Muscle of arm (tissue), 12 donors: ENCODE measurements around the gene GLIS2. TPM values are rescaled to one million over a fixed set of nuclear protein-coding genes. Genes with fewer than 3 reads are reported as not detected.

ENCODE experiments used
- DNase-seq: peaks from one replicate; pipeline ENCODE4 v3.0.0-alpha.2; 2013
- polyA plus RNA-seq, 12 donors: library from polyadenylated mRNA; unstranded; fragments of 120-200 nt; gene quantifications; one replicate each; pipeline ENCODE4 v1.2.1, GENCODE V29; 2013; ENCODE audit not compliant: insufficient read length in 12 of 12

The GLIS2 gene
- polyA plus RNA-seq, 12 donors, result 13.6 to 35.0 (median 19.8) TPM; not detected in 1

GRCh38 chr16:4350365-4350786 is 34.5 kb downstream of the GLIS2 start:
- no peak for DNase-seq

DNA sequence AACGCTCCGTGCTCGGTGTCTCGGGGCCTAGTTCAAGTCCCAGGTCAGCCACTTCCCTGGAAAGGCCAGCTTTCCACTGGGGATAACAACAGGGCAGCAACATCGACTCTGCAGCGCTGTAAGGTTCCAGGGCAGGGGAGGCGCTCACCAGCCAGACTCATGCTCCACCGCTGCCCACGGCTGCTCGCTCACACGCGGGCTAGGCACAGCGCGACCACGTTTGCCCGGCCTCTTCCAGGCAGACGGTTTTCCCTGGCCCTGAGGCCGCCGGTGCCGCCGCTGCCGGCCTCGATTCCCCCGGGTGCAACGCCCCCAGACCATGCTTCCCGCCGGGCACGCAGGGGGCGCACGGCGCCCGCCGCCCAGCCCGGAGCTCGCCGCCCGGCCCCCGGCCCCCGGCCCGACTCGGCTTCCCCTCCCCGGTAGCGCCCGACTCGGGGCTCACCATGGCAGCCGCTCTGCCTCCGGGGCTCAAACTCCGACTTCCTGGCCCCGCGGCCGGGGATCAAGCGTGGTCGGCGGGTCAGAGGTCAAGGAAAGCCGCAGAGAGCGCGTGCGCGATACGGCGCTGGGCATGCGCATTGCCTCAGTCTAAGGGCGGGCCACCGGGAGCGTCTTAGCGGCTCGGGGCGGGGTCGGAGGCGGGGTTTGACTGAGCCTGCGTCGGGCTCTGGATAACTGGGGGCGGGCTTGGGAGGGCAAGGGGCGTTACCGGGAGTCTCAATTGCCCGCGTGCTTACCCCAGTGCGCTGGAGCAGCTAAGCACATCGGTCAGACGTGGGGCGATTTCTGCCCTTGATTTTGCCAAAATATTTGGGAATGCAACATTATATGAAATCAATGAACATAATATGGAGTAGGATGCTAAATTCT is 35.2 kb downstream of the GLIS2 start, which contains the start of gene PAM16:
PAM16 (minus strand) TSS at position 535 of the 873 bp plus-strand sequence; CDS start at position 448, 87 bp downstream.
- peak; percentile 96 for DNase-seq

DNA sequence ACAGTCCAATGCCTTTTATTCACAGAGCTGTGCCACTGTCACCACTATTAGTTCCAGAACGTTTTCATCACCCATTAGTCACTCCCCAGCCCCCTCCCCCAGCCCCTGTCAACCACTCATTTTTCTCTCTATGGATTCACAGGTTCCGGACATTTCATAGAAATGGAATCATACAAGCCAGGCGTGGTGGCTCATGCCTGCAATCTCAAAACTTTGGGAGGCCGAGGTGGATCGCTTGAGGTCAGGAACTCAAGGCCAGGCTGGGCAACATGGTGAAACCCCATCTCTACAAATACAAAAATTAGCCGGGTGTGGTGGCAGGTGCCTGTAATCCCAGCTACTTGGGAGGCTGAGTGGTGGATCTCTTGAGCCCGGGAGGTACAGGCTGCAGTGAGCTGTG is 36.0 kb downstream of the GLIS2 start:
- no peak for DNase-seq

DNA sequence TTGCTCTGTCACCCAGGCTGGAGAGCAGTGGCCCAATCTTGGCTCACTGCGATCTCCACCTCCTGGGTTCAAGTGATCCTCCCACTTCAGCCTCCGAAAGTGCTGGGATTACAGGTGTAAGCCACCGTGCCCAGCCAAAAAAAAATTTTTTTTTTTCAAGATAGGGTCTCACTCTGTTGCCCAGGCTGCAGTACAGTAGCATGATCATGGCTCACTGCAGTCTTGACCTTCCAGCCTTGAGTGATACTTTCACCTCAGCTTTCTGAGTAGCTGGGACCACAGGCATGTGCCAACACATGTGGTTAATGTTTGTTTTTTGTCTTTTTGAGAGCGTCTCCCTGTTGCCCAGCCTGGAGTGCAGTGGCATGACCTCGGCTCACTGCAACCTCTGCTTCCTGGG is 37.0 kb downstream of the GLIS2 start:
- DNase-seq, result no peak

- no peak for DNase-seq
Observed at GRCh38 chr16:4353675-4354074, 37.8 kb downstream of the GLIS2 start.

GRCh38 chr16:4354512-4355409 is 38.9 kb downstream of the GLIS2 start:
- DNase-seq, result no peak

DNA sequence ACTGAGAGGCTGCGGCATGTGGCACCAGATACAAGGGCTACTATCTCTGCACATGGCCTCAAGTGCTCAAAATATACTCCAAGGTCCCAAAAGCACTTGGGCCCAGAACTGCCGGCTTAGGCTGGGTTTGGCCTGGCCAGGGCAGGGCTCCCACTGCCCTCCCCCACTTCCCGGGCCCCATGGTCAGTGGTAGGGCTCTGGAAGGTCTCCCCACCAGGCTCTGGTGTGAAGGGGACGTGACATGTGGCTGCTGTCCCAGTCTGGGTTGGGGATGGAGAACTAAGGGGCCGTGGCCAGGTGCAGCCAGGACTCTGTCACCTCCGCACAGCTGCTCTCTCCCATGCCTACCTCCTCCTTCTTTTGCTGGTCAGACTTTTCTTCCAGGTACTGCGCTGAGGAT is 41.0 kb downstream of the GLIS2 start:
- no peak for DNase-seq

GRCh38 chr16:4358236-4358635 is 42.4 kb downstream of the GLIS2 start:
- DNase-seq, result no peak

DNA sequence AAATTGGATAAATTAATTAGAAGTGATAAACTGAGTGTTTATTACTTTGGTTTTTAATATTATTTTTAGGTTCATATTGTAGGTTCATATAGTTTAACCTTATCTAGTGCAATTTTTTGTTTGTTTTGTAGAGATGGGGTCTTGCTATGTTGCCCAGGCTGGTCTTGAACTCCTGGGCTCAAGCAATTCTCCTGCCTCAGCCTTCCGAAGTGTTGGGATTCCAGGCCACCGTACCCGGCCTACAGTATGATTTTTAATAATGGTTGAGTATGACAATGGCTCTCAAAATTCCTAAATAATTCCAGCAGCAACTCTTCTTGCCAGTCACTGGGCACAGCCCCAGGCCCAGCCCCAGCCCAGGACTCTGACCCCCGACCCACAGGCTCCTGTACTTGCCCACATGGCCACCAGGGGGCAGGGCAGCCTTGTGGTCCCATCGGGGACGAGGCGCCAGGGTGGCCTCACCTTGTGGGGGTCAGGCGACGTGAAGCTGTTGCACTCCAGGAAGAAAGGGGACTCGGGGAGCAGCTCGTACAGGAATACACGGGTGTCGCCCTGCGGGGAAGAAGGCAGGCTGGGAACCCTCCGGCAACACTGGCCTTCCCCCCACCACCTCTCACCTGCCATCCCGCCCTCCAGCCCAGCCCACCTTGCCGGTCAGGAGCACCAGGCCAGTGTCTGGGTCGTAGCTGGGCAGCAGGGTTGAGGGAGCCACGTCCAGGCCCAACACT is 43.1 kb downstream of the GLIS2 start:
- DNase-seq, result no peak

DNA sequence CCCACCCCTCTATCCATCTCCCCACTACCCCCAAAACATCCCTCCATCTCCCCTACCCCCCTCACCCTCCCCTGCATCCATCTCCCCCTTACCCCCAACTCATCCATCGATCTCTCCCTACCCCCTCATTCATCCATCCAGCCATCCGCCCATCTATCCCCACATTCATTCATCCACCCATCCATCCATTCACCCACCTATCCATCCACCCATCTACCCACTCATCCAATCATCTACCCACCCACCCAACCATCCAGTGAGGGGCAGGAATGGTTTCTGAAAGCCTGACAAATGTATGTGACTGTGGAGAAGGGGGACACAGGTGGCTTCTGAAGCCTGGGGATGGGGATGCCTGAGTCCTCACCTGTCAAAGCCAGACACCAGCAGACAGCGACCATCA is 44.0 kb downstream of the GLIS2 start:
- no peak for DNase-seq

DNA sequence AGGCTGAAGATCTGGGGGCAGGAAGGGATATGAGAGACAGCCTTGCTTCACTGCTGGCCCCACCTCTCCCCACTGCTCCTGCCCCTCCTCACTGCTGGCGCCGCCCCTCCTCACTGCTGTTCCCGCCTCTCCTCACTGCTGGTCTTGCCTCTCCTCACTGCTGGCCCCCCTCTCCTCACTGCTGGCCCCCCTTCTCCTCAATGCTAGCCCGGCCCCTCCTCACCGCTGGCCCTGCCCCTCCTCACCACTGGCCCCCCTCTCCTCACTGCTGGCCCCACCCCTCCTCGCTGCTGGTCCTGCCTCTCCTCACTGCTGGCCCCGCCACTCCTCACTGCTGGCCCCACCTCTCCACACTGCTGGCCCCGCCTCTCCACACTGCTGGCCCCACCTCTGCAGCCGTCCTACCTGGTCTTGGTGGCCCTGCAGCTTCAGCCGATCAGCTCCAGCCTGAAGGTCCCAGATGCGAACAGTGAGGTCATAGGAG is 44.7 kb downstream of the GLIS2 start:
- DNase-seq, result no peak

DNA sequence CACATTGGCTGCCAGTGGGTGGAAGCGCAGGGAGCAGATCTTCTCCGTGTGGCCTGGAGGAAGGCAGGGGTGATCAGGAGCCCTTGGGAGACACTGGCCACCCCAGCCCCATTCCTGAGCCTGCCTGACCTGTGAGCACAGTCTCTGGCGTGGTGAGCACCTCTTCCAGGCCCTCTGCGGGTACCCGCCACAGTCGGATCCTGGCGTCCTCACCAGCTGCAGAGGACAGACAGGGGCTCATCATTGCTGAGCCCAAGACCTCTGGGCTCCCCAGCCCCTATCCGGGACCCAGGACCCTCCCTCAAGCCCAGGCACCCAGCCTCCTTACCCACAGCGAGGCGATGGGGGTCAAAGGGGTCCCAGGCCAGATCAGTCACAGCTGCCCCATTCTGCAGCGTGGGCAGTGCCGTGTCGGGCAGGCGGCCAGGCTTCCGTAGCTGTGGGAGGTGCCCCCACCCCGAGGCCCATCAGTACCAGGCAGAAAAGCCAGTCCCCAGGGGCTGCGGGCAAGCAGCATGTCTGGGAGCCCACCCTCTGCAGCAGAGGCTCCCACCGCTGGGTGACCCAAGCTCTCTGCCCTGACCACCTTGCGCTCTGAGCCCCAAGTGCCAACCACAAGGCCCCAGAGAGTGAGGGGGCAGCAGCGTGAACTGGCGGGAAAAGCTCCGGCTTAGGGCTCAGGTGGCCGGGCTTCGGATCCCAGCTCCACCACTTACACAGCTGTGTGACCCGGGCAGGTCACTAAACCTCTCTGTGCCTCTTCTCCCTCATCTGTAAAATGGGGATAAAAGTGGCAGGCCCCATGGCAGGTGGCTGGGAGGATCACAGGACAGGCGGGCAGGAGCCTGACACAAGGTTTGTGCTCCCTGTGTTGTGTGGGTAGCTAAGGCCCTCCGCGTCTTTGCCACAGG is 45.4 kb downstream of the GLIS2 start:
- no peak for DNase-seq

- DNase-seq, result no peak
Observed at GRCh38 chr16:4361944-4362311, 46.1 kb downstream of the GLIS2 start.

DNA sequence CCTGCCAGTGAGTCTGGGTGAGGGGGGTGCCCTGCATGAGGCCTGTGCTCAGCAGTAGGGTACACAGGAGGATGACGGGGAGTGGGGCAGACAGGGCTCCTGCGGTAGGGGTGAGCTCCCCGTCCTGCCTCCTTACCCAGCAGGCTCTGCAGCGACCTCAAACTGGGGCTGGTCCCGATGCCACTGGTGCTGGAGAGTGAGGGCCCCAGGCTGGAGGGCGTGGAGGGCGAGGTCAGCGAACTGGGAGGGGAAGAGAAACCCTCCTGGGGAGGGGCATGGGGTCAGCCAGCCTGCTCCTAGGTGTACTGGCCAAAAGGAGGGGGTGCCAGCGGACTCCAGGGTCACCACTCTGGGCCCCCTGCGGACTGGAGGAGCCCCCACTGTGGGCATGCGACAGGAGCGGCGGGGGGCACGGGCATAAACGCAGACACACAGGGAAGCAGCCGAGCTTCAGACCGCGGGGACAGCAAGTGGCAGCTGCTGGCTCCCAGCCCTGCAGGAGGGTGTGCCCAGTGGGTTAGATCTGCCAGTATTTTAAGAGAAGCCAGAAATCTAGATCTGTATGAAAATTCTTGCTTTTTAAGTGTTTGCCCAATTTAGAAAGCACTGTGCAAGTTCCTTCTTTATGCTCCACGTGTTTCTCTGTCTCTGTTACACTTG is 46.7 kb downstream of the GLIS2 start:
- DNase-seq, result no peak

DNA sequence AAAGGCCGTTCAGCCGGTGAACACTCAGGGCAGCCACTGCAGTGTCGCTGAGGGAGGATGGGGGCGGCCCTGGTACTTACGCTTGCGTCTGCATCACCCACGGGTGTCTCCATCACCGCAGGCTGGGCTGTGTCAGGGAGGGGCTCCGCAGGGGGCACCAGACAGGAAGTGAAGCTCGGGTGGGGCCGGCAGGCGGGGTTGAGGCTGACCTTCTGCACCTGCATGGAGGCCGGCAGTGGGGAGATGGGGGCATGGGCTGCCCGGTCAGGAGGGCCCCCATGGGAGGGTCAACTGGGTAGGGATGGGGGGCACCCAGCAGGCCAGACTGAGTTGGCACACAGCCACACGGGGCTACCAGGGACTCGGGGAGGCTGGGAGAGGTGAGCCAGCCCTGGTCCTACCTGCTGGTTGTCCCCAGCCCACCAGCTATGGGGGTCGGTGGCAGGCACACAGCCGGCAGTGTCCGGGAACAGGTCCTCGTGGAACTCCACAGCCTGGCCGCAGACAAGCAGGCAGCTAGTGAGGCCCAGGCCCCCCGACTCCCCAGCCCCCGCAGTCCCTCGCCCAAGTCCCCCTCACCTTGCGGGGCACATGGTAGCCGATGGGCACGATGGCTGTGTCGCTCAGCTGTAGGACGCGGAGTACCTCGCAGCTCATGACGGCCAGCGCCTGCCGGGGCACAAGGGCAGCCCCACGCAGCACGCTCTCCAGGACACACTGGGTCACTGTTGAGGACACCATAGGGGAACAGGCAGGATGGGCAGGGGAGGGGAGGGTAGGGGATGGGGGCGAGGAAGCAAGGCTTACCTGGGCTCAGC is 48.5 kb downstream of the GLIS2 start:
- DNase-seq, result no peak

DNA sequence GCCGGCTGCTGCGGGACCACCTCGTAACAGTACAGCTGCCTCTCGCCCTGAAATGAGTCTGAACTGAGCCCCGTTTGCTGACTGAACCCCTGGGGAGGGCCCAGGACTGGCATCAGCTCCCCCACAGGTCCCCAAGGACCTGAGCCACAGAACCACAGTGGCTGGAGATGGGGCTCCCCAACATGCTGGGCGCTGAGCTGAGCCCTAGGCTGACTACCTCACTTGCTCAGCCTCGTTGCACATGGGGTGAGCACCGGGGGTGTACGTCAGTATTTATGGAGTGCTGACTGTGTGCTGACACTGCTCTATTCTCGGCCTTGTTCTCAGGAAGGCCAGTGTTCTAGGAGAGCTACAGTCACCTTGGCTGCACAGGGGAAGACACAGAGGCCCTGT is 49.1 kb downstream of the GLIS2 start:
- DNase-seq, result no peak

GRCh38 chr16:4365615-4366014 is 49.7 kb downstream of the GLIS2 start:
- DNase-seq, result no peak

- DNase-seq, result no peak
Observed at GRCh38 chr16:4366016-4366415, 50.1 kb downstream of the GLIS2 start.

DNA sequence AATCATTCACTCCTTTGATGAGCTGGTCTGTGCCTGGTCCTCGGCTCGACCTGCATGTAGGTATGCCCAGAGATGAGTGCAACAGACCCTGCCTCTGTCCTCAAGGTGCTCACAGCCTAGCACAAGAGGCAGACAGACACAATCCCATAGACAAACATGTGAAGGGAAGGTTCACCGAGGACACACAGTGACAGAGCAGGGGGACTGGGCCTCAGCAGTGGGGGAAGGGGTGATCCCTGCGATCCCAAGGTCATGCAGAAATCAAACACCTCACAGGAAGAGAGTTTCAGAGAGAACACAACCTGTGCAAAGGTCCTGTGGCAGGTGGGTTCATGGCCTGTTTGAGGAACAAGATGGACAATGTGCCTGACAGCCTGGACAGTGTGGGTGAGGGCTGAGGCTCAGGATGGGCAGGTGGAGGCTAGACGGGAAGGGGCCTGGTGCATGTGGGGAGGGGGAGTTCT is 51.6 kb downstream of the GLIS2 start:
- DNase-seq, result no peak
